Measurements from ENCODE around the gene TAPT1. TPM values are rescaled to one million over a fixed set of nuclear protein-coding genes. Genes with fewer than 3 reads are reported as not detected.

The TAPT1 gene
- total RNA-seq, 1 experiment from 2014 or later: 22.0 TPM

DNA sequence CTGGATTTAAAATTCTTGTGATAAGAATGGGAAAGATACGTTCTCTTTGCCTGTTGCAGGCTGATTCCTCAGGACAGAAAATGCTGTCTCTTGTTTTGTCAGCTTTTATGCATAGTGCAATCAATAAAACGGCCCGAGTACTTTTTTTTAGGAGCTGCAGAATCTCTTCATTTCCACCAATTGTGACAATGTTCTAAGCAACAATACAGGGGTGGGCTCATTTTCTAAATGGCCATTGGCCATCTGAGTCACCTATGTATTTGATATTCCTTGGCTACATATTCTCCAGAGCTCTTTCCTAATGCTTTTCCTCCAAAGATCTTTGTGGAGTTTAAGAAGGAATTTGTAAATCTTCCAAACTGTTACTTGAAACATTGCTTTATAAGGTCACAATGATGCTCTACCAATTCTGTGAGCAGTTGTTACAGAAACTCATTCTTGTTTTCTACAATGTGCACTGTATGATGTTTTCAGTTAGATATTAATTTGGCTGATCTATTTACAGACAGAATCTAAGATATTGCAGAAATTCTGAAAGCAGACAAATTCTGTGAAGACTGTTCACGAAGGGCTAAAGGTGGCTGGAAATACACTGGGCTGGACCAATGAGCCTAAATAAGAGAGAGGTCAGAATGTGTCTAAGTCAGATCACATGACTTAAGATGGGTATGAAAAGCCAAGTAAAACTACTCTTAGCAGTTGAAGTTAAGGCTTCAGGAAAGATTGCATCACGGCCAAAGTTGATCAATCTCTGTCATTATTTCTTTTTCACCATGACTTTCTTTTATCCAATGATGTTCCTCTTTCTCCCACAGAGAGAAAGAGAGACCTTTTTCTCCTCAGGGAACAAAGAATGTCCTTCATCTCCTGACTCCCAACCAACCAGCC lies 33.4 kb downstream of the TAPT1 start:
- no TSS peak for BruUV-seq (replicated peaks)
- no peak for DNase-seq (ENCODE audit: unreplicated experiment)
- Mint-ChIP-seq H3K36me3 (ENCODE audit: insufficient read depth, unreplicated experiment) (peaks cover 26% of the 10 kb centered on the region), H3K9me3 (ENCODE audit: unreplicated experiment) (no peaks in the 10 kb centered on the region), H3K27ac (ENCODE audit: low read depth, unreplicated experiment) (no peak overlapping the region), H3K4me3 (ENCODE audit: unreplicated experiment) (no peak overlapping the region), H3K27me3 (ENCODE audit: insufficient read depth, unreplicated experiment) (no peaks in the 10 kb centered on the region), H3K4me1 (ENCODE audit: insufficient read depth, unreplicated experiment) (no peaks in the 10 kb centered on the region)
- ChIA-PET POLR2A (interaction anchor here (1.0 to 1.2 kb wide), 2 partner anchors 12 to 164 kb away, joined by 3 to 4 read pairs; no protein-coding TSS in a partner anchor), CTCF (interaction anchor here (0.6 to 0.7 kb wide), 2 partner anchors 8 to 1153 kb away, joined by 3 to 4 read pairs; no protein-coding TSS in a partner anchor)
- TF ChIP-seq, protein P1, sequence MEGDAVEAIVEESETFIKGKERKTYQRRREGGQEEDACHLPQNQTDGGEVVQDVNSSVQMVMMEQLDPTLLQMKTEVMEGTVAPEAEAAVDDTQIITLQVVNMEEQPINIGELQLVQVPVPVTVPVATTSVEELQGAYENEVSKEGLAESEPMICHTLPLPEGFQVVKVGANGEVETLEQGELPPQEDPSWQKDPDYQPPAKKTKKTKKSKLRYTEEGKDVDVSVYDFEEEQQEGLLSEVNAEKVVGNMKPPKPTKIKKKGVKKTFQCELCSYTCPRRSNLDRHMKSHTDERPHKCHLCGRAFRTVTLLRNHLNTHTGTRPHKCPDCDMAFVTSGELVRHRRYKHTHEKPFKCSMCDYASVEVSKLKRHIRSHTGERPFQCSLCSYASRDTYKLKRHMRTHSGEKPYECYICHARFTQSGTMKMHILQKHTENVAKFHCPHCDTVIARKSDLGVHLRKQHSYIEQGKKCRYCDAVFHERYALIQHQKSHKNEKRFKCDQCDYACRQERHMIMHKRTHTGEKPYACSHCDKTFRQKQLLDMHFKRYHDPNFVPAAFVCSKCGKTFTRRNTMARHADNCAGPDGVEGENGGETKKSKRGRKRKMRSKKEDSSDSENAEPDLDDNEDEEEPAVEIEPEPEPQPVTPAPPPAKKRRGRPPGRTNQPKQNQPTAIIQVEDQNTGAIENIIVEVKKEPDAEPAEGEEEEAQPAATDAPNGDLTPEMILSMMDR (IDR thresholded peaks at IDR 0.05; ENCODE audit: unreplicated experiment): no peak
- intact Hi-C loops (cut with micrococcal nuclease): no loop called here

DNA sequence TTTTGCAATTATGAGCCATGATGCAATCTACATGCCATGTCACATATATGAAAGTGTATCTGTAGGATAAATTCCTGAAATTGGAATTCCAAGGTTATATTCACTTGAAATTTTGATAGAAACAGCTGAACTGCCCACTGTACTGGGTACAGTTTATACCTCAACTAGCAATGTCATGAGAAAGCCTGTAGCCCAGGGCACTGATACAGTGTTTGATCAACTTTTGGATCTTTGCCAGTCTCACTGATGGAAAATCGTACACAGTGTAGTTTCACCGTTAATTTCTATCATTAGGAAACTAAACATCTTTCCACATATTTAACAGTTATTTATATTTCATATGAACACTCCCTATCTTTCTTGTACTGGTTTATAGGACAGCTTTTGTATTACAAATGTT lies 34.2 kb downstream of the TAPT1 start:
- CTCF ChIA-PET: interaction anchor here (0.7 kb wide), 1 partner anchor 9 kb away, joined by 4 read pairs; no protein-coding TSS in a partner anchor

DNA sequence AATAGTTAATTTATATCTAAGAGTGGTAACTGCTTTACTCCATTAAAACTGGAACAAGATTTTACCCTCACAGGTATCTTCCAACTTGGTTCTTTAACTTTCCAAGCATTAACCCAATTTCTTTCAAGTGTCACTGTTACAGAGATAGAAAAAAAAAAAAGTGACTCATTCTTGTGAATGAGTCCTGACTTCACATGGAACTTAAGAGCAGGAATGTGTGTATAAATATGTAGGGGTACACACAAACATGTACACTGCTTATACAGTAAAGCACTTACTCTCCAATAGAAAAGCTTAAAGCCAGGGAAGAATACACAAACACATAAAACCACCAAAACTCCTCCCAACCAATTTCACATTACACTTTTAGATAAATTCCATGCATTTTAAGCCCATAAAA lies 38.8 kb downstream of the TAPT1 start:
- intact Hi-C loops (cut with micrococcal nuclease): no loop called here
- TF ChIP-seq, protein P1 (IDR thresholded peaks at IDR 0.05; ENCODE audit: unreplicated experiment): no peak
- no TSS peak for BruUV-seq (replicated peaks)
- no peaks in the 10 kb centered on the region for H3K9me3 Mint-ChIP-seq (ENCODE audit: unreplicated experiment)
- no peaks in the 10 kb centered on the region for H3K4me1 Mint-ChIP-seq (ENCODE audit: insufficient read depth, unreplicated experiment)
- H3K36me3 Mint-ChIP-seq (ENCODE audit: insufficient read depth, unreplicated experiment): peaks cover 42% of the 10 kb centered on the region
- no peak for DNase-seq (ENCODE audit: unreplicated experiment)
- no peaks in the 10 kb centered on the region for H3K27me3 Mint-ChIP-seq (ENCODE audit: insufficient read depth, unreplicated experiment)
- CTCF ChIA-PET: interaction anchor here (1.0 to 1.4 kb wide), 3 partner anchors 10 to 18 kb away, joined by 3 to 5 read pairs (median 4); no protein-coding TSS in a partner anchor
- POLR2A ChIA-PET: interaction anchor here (1.3 to 1.5 kb wide), 2 partner anchors 9 to 33 kb away, joined by 3 read pairs; no protein-coding TSS in a partner anchor
- H3K27ac Mint-ChIP-seq (ENCODE audit: low read depth, unreplicated experiment): no peak overlapping the region
- no peak overlapping the region for H3K4me3 Mint-ChIP-seq (ENCODE audit: unreplicated experiment)

More for the DNA sequence above, 34.2 kb downstream of the TAPT1 start:
- peaks cover 34% of the 10 kb centered on the region for H3K36me3 Mint-ChIP-seq (ENCODE audit: insufficient read depth, unreplicated experiment)
- no peaks in the 10 kb centered on the region for H3K27me3 Mint-ChIP-seq (ENCODE audit: insufficient read depth, unreplicated experiment)
- TF ChIP-seq, protein P1 (IDR thresholded peaks at IDR 0.05; ENCODE audit: unreplicated experiment): no peak
- no TSS peak for BruUV-seq (replicated peaks)
- no peaks in the 10 kb centered on the region for H3K4me1 Mint-ChIP-seq (ENCODE audit: insufficient read depth, unreplicated experiment)
- intact Hi-C loops (cut with micrococcal nuclease): no loop called here
- no peak overlapping the region for H3K27ac Mint-ChIP-seq (ENCODE audit: low read depth, unreplicated experiment)
- H3K4me3 Mint-ChIP-seq (ENCODE audit: unreplicated experiment): no peak overlapping the region
- no peak for DNase-seq (ENCODE audit: unreplicated experiment)
- no peaks in the 10 kb centered on the region for H3K9me3 Mint-ChIP-seq (ENCODE audit: unreplicated experiment)
- POLR2A ChIA-PET: interaction anchor here (1.0 kb wide), 1 partner anchor 11 kb away, joined by 4 read pairs; no protein-coding TSS in a partner anchor

DNA sequence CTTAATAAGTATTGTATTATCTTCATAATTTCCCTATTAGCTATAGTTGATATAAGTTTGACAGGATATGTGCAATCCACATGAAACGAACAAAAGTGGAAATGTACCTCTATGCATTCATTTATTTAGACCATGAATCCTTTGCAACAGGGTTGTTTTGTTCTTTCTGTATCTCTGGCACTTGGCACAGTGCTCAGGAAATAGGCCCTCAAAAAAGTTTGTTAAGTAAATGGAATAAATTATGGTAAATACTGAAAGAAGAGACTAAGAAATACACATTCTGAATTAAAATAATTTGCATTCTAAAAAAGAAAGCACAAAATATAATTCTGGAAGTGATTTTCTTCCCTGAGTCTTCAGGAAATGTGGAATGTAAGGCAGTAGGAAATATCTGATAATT lies 39.3 kb downstream of the TAPT1 start:
- Mint-ChIP-seq H3K27ac (ENCODE audit: low read depth, unreplicated experiment) (no peak overlapping the region), H3K4me3 (ENCODE audit: unreplicated experiment) (no peak overlapping the region), H3K36me3 (ENCODE audit: insufficient read depth, unreplicated experiment) (peaks cover 37% of the 10 kb centered on the region), H3K27me3 (ENCODE audit: insufficient read depth, unreplicated experiment) (no peaks in the 10 kb centered on the region), H3K4me1 (ENCODE audit: insufficient read depth, unreplicated experiment) (no peaks in the 10 kb centered on the region), H3K9me3 (ENCODE audit: unreplicated experiment) (no peaks in the 10 kb centered on the region)
- no peak for DNase-seq (ENCODE audit: unreplicated experiment)
- BruUV-seq (replicated peaks): no TSS peak
- POLR2A ChIA-PET: interaction anchor here (1.0 to 1.5 kb wide), 2 partner anchors 9 to 33 kb away, joined by 3 to 4 read pairs; no protein-coding TSS in a partner anchor
- intact Hi-C loops (cut with micrococcal nuclease): no loop called here
- CTCF ChIA-PET: interaction anchor here (1.4 kb wide), 2 partner anchors 10 to 19 kb away, joined by 4 to 5 read pairs; no protein-coding TSS in a partner anchor
- TF ChIP-seq, protein P1 (IDR thresholded peaks at IDR 0.05; ENCODE audit: unreplicated experiment): no peak
